Transverse colon (tissue), 4 donors: Measurements from ENCODE around the gene SMIM21.

ENCODE experiments used
- CTCF ChIP-seq, 5 experiments: fragments of 200-600 bp in 3 of 5; fragments of 450-650 bp in 2 of 5; sonication (generic) in 3 of 5; IDR thresholded peaks; 1 replicate in 2 of 5; 2 replicates in 3 of 5; pipeline ENCODE4 v1.5.1; 2016 to 2017; ENCODE audit warnings: antibody characterized with exemption in 5 of 5, inconsistent platforms in 3 of 5, mild to moderate bottlenecking in 2 of 5, moderate library complexity in 1 of 5
- EP300 ChIP-seq: sonication (generic); formaldehyde crosslinking; IDR thresholded peaks from one replicate; pipeline ENCODE4 v1.6.1; 2017; ENCODE audit warnings: antibody characterized with exemption, low read depth
- POLR2A ChIP-seq: fragments of 450-650 bp; IDR thresholded peaks from one replicate; pipeline ENCODE4 v1.6.1; 2016; ENCODE audit warnings: antibody characterized with exemption, mild to moderate bottlenecking, moderate library complexity
- POLR2AphosphoS5 ChIP-seq, 3 donors: sonication (generic); formaldehyde crosslinking; IDR thresholded peaks; one replicate each; pipeline ENCODE4 v1.6.1; 2016; ENCODE audit warnings: antibody characterized with exemption in 3 of 3

- TF ChIP-seq EP300, result no peak
- no peak for TF ChIP-seq CTCF (IDR thresholded peaks at IDR 0.05)
- TF ChIP-seq POLR2A, result no peak
- no peak for TF ChIP-seq POLR2AphosphoS5 (IDR thresholded peaks at IDR 0.05)
These were observed 65.1 kb downstream of the SMIM21 start for GRCh38 chr18:75362435-75362834.
